ENCODE measurements around the gene PARG.

Gene PARG

GRCh38 chr10:49833168-49833567, 108.7 kb downstream of the PARG start:
- no peak overlapping the region for H3K4me3 ChIP-seq (ENCODE audit: low read depth, low read length)
- no peak for DNase-seq (ENCODE audit: low read depth)
- no peak for TF ChIP-seq CTCF (conservative IDR thresholded peaks at IDR 0.05; ENCODE audit: low read depth, low read length)

DNA sequence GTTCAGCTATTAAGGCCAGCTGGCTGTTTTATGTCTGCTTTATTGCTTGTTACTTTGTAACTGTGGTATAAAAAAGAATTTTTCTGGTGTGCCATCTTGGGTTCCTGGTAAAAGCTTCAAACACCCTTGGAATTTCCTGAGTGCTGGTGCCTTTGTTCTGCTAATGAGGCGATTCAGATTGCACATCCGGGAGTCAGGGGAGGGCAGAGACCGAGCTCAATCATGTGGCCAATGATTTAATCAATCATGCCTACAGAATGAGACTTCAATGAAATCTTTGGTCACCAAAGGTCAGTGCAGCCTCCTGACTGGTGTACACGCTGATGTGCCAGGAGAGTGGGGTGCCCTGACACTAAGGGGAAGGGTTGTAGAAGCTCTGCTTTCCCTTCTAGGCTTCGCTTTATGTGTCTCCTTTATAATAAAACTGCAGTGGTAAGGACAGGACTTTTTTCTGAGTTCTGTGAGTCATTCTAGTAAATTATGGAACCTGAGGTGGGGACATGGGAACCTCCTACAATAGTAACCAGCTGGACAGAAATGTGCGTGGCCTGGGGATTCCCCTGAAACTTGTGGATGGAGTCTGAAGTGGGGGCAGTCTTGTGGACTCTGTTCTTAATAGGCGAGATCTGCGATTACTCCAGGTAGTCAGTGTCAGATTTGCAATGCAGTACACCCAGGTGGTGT, 110.3 kb downstream of the PARG start:
- peak; percentile 23 for DNase-seq (ENCODE audit: low read depth)
- no peak for TF ChIP-seq CTCF (conservative IDR thresholded peaks at IDR 0.05; ENCODE audit: low read depth, low read length)
- H3K4me3 ChIP-seq (ENCODE audit: low read depth, low read length): no peak overlapping the region

GRCh38 chr10:49830846-49831245, 111.0 kb downstream of the PARG start:
- no peak for DNase-seq (ENCODE audit: low read depth)
- no peak for TF ChIP-seq CTCF (conservative IDR thresholded peaks at IDR 0.05; ENCODE audit: low read depth, low read length)

GRCh38 chr10:49830016-49830415, 111.8 kb downstream of the PARG start:
- no peak for DNase-seq (ENCODE audit: low read depth)
- TF ChIP-seq CTCF (conservative IDR thresholded peaks at IDR 0.05; ENCODE audit: low read depth, low read length): no peak

More at GRCh38 chr10:49830846-49831245, 111.0 kb downstream of the PARG start:
- no peak overlapping the region for H3K4me3 ChIP-seq (ENCODE audit: low read depth, low read length)

DNA sequence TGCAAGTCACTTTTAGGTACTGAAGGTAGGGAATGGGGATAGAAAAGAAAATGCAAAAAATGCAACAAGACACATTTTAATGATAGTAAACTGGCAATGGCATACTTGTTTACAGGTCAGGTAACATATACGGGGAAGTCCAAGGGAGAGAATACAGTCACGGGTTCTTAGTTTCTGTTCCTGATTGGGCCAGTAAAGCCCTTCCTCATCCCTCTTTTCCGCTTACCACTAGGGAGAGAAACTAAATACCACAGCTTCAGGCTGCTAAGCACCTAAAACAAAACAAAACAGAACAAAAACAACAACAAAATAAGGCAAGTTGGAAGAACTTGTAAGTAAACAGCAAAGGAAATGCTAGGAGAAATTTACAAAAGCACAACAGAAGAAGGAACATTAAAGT, 114.5 kb downstream of the PARG start:
- TF ChIP-seq CTCF (conservative IDR thresholded peaks at IDR 0.05; ENCODE audit: low read depth, low read length): no peak
- no peak overlapping the region for H3K4me3 ChIP-seq (ENCODE audit: low read depth, low read length)
- no peak for DNase-seq (ENCODE audit: low read depth)

More at GRCh38 chr10:49830016-49830415, 111.8 kb downstream of the PARG start:
- H3K4me3 ChIP-seq (ENCODE audit: low read depth, low read length): no peak overlapping the region

- peak; percentile 48 for DNase-seq (ENCODE audit: low read depth)
- no peak for TF ChIP-seq CTCF (conservative IDR thresholded peaks at IDR 0.05; ENCODE audit: low read depth, low read length)
- H3K4me3 ChIP-seq (ENCODE audit: low read depth, low read length): no peak overlapping the region
These were observed 122.4 kb downstream of the PARG start for GRCh38 chr10:49819234-49819958.
